PFSK-1 (cell line): ENCODE measurements around the gene SBF1.

Source experiments
- FOXP2 ChIP-seq: optimal IDR thresholded peaks from 2 replicates; pipeline ENCODE3; 2011; ENCODE audit warnings: borderline replicate concordance, control low read depth, inconsistent platforms; ENCODE audit not compliant: insufficient read depth; ENCODE audit errors: extremely low read length, extremely low read depth
- POLR2AphosphoS5 ChIP-seq: IDR thresholded peaks from 2 replicates; pipeline ENCODE4 v1.6.1; 2012; ENCODE audit warnings: low read depth, mild to moderate bottlenecking, control low read depth, low read length, moderate library complexity
- REST ChIP-seq, 2 experiments: IDR thresholded peaks; 2 replicates each; pipeline versions ENCODE4 v1.6.1 to v1.8.0; 2011 to 2012; ENCODE audit warnings: low read depth in 2 of 2, low read length in 2 of 2, control low read depth in 1 of 2, inconsistent platforms in 1 of 2, mild to moderate bottlenecking in 1 of 2, moderate library complexity in 1 of 2; ENCODE audit not compliant: insufficient read depth in 1 of 2
- SIN3A ChIP-seq: IDR thresholded peaks from 2 replicates; pipeline ENCODE4 v1.6.1; 2012; ENCODE audit warnings: mild to moderate bottlenecking, low read length, moderate library complexity, borderline replicate concordance; ENCODE audit not compliant: insufficient read depth
- TAF1 ChIP-seq: IDR thresholded peaks from 2 replicates; pipeline ENCODE4 v1.6.1; 2012; ENCODE audit warnings: low read length, control low read depth, borderline replicate concordance; ENCODE audit not compliant: insufficient read depth

SBF1 gene

DNA sequence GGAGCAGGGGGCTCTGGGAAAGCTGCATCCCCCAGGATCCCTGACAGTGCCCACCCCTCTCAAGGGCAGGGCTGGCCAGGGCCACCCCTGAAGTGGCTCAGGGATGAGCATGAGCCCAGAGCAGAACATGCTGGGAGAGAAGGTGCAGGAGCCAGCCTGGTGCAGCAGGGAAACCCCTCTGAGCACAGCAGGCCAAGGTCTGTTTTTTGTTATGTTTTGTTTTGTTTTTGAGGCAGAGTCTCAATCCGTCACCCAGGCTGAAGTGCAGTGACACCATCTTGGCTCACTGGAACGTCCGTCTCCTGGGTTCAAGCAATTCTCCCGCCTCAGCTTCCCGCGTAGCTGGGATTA, 792 bp upstream of the SBF1 start:
- TF ChIP-seq REST (IDR thresholded peaks at IDR 0.05; ENCODE audit: insufficient read depth in 1 of 2, low read depth in 2 of 2, low read length in 2 of 2) = no peak
- TF ChIP-seq SIN3A = no peak
- TF ChIP-seq FOXP2 = no peak
- TF ChIP-seq TAF1 = no peak
- no peak for TF ChIP-seq POLR2AphosphoS5

DNA sequence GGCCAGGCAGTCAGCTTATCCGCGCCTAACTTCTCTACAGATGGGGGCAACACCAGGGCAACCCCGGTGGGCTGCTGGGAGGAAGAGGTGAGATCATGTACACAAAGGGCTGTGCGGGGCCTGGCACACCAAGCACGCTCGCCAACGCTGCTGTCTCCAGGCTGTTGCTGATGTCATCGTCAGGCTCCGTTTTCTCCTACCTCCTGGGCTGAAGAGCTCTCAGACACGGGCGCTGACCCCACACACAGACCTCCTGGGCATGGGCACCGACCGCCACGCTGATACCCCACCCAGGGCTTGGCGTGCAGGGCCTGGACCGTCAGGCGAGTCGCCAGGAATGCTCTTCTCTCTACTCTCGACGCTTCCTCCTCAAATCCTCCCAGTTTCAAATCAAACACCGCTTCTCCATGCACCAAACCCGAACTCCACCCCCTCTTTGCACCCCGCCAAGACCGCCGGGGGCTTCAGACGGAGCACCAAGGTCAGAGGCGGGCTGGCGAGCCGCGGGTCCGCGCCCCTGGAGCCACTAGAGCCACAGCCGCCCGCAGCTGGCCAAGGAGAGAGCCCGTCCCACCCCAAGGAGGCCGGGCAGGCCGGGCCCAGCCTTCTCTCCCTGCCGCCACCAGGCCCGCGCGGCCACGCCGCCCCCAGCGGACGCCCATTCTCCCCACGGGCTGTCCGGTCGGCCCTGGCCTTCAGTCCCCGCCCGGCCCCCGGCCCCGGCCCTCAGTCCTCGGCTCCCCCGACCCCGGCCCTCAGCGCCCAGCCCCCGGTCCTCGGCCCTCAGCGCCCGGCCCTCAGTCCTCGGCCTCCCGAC, 772 bp downstream of the SBF1 start:
- no peak for TF ChIP-seq FOXP2
- no peak for TF ChIP-seq SIN3A
- TF ChIP-seq TAF1 = no peak
- no peak for TF ChIP-seq REST (IDR thresholded peaks at IDR 0.05; ENCODE audit: insufficient read depth in 1 of 2, low read depth in 2 of 2, low read length in 2 of 2)
- TF ChIP-seq POLR2AphosphoS5 = no peak

- TF ChIP-seq REST (IDR thresholded peaks at IDR 0.05; ENCODE audit: insufficient read depth in 1 of 2, low read depth in 2 of 2, low read length in 2 of 2) (no peak), FOXP2 (no peak), TAF1 (no peak), POLR2AphosphoS5 (no peak), SIN3A (no peak)
These were observed 1.7 kb downstream of the SBF1 start for GRCh38 chr22:50473088-50473487.

GRCh38 chr22:50471962-50472361, 2.9 kb downstream of the SBF1 start:
- TF ChIP-seq REST (IDR thresholded peaks at IDR 0.05; ENCODE audit: insufficient read depth in 1 of 2, low read depth in 2 of 2, low read length in 2 of 2) (no peak), SIN3A (no peak), FOXP2 (no peak), TAF1 (no peak), POLR2AphosphoS5 (no peak)
